Large intestine (tissue), 12 donors: ENCODE measurements around the gene PNCK. TPM values are rescaled to one million over a fixed set of nuclear protein-coding genes. Genes with fewer than 3 reads are reported as not detected.

ENCODE experiments used
- DNase-seq, 2 donors: peaks; one replicate each; pipeline versions ENCODE4 v3.0.0 to v3.0.0-alpha.2; 2013
- H3K27ac ChIP-seq: one replicate; pipeline ENCODE4 v1.5.1; 2013; ENCODE audit warnings: low read length
- H3K27me3 ChIP-seq: 2 replicates; pipeline ENCODE4 v1.6.1; 2013; ENCODE audit warnings: low read length; ENCODE audit not compliant: control insufficient read depth, insufficient read depth
- H3K36me3 ChIP-seq: 2 replicates; pipeline ENCODE4 v1.6.1; 2013; ENCODE audit warnings: low read length; ENCODE audit not compliant: control insufficient read depth, insufficient read depth
- H3K4me1 ChIP-seq: one replicate; pipeline ENCODE4 v1.6.1; 2013; ENCODE audit warnings: low read length; ENCODE audit not compliant: control insufficient read depth, insufficient read depth
- H3K4me3 ChIP-seq: one replicate; pipeline ENCODE4 v1.5.1; 2013; ENCODE audit warnings: low read length
- H3K9me3 ChIP-seq: one replicate; pipeline ENCODE4 v1.6.1; 2013; ENCODE audit warnings: mild to moderate bottlenecking, low read depth, low read length, moderate library complexity; ENCODE audit not compliant: control insufficient read depth
- WGBS: methylation state at CpG from one replicate; pipeline ENCODE4 v1.1.5; 2013; ENCODE audit warnings: low lambda C conversion rate; ENCODE audit not compliant: insufficient coverage; 5-methylcytosine and 5-hydroxymethylcytosine counted together
- long read RNA-seq, 11 donors: transcript quantifications; one replicate each; lab custom pipeline, GENCODE V29; 2026
- polyA plus RNA-seq: library from polyadenylated mRNA; unstranded; fragments of 120-200 nt; gene quantifications from one replicate; pipeline ENCODE4 v1.2.1, GENCODE V29; 2013

The PNCK gene
- polyA plus RNA-seq: 128 TPM
- long read RNA-seq, donor 1, transcript PNCK-201 (12 exons, 1,508 nt): major isoform, 8 of 8 reads
- long read RNA-seq, donor 1, partial matches to known transcripts: 0 of 8 reads
- long read RNA-seq, donor 1, other reads (novel, unspliced or antisense): 0 of 8 reads
- long read RNA-seq, donor 2, transcript PNCK-215 (12 exons, 1,585 nt): major isoform, 5 of 24 reads
- long read RNA-seq, donor 2, transcript PNCK-201 (12 exons, 1,508 nt): major isoform, 5 of 24 reads
- long read RNA-seq, donor 2, partial matches to known transcripts: 5 of 24 reads
- long read RNA-seq, donor 2, other reads (novel, unspliced or antisense): 9 of 24 reads
- long read RNA-seq, donor 3, transcript PNCK-201 (12 exons, 1,508 nt): major isoform, 5 of 44 reads
- long read RNA-seq, donor 3, partial matches to known transcripts: 36 of 44 reads
- long read RNA-seq, donor 3, other reads (novel, unspliced or antisense): 0 of 44 reads
- long read RNA-seq, donor 4, partial matches to known transcripts: 0 of 2 reads
- long read RNA-seq, donor 4, other reads (novel, unspliced or antisense): 0 of 2 reads
- long read RNA-seq, donor 5, transcript PNCK-201 (12 exons, 1,508 nt): major isoform, 6 of 47 reads
- long read RNA-seq, donor 5, partial matches to known transcripts: 40 of 47 reads
- long read RNA-seq, donor 5, other reads (novel, unspliced or antisense): 0 of 47 reads
- long read RNA-seq, donor 6, transcript PNCK-201 (12 exons, 1,508 nt): major isoform, 5 of 355 reads
- long read RNA-seq, donor 6, partial matches to known transcripts: 329 of 355 reads
- long read RNA-seq, donor 6, other reads (novel, unspliced or antisense): 13 of 355 reads
- long read RNA-seq, donor 7, partial matches to known transcripts: 0 of 1 reads
- long read RNA-seq, donor 7, other reads (novel, unspliced or antisense): 0 of 1 reads
- long read RNA-seq, donor 8, transcript PNCK-201 (12 exons, 1,508 nt): major isoform, 6 of 102 reads
- long read RNA-seq, donor 8, partial matches to known transcripts: 78 of 102 reads
- long read RNA-seq, donor 8, other reads (novel, unspliced or antisense): 15 of 102 reads
- long read RNA-seq, donor 9, partial matches to known transcripts: 30 of 36 reads
- long read RNA-seq, donor 9, other reads (novel, unspliced or antisense): 0 of 36 reads
- long read RNA-seq, donor 10, partial matches to known transcripts: 14 of 26 reads
- long read RNA-seq, donor 10, other reads (novel, unspliced or antisense): 7 of 26 reads
- long read RNA-seq, donor 11, partial matches to known transcripts: 0 of 18 reads
- long read RNA-seq, donor 11, other reads (novel, unspliced or antisense): 13 of 18 reads

GRCh38 chrX:153673428-153674218 is at the start of gene PNCK:
Gene PNCK, minus strand, starts transcription at chrX:153673813. Its CDS starts 737 bp downstream, at chrX:153673076.
- no peaks in the 10 kb centered on the region for H3K9me3 ChIP-seq
- H3K4me3 ChIP-seq: peak within 1 kb of the TSS; percentile 21
- peaks cover 5% of the 10 kb centered on the region for H3K27me3 ChIP-seq
- H3K36me3 ChIP-seq: no peaks in the 10 kb centered on the region
- peak within 1 kb of the TSS; percentile 45 for H3K27ac ChIP-seq
- no CpG with 5 or more reads among the region's 98 CpGs for WGBS
- peaks cover 19% of the 10 kb centered on the region for H3K4me1 ChIP-seq
- DNase-seq: no peak

GRCh38 chrX:153722704-153723350 is 49.2 kb upstream of the PNCK start:
- Histone ChIP-seq H3K27me3 (no peaks in the 10 kb centered on the region), H3K4me3 (peak overlapping the region; percentile 73), H3K27ac (peak overlapping the region; percentile 94), H3K36me3 (peaks cover 31% of the 10 kb centered on the region), H3K4me1 (peaks cover 32% of the 10 kb centered on the region), H3K9me3 (peaks cover 7% of the 10 kb centered on the region)
- WGBS: no CpG with 5 or more reads among the region's 12 CpGs
- DNase-seq: peak in 1 of 2 donors; percentile 51

GRCh38 chrX:153719701-153720100 is 46.1 kb upstream of the PNCK start:
- no peak overlapping the region for H3K27ac ChIP-seq
- no peaks in the 10 kb centered on the region for H3K9me3 ChIP-seq
- no peak overlapping the region for H3K4me3 ChIP-seq
- H3K4me1 ChIP-seq: peaks cover 9% of the 10 kb centered on the region
- no CpG with 5 or more reads among the region's 2 CpGs for WGBS
- H3K36me3 ChIP-seq: peaks cover 52% of the 10 kb centered on the region
- DNase-seq: no peak
- no peaks in the 10 kb centered on the region for H3K27me3 ChIP-seq

DNA sequence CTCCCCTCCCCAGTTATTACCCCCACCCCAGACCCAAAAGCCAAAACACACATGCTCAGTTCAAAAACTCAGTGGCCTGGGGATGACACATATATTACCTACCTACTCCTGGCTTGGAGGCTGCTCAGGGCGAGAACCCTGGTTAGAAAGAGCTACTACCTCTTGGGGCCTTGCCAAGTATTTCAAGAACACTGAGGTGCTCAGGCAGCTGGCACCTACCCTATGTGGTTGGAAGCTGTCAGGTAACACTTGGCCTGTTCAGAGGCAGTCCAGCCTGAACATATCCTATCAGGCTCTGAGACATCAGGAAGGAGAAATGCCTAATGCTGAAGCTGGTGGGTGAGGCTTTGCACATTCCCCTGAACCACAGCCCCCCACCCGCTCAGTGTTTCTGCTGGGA is 45.6 kb upstream of the PNCK start:
- Histone ChIP-seq H3K4me1 (peaks cover 9% of the 10 kb centered on the region), H3K9me3 (no peaks in the 10 kb centered on the region), H3K4me3 (no peak overlapping the region), H3K27ac (no peak overlapping the region), H3K27me3 (no peaks in the 10 kb centered on the region), H3K36me3 (peaks cover 56% of the 10 kb centered on the region)
- no peak for DNase-seq
- WGBS: no CpG with 5 or more reads among the region's 2 CpGs

DNA sequence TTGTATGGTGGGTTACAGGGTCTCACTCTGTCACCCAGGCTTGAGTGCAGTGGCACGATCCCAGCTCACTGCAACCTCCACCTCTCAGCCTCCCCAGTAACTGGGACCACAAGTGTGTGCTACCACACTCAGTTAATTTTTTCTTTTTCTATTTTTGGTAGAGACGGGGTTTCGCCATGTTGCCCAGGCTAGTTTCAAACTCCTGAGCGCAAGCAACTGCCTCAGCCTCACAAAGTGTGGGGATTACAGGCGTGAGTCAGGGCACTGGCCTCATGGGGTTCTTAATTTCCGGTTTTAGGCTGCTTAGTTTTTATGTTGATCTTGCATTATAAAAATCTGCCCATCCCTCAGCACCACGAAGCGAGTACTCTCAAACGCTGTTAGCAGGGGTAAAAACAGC is 43.8 kb upstream of the PNCK start:
- Histone ChIP-seq H3K36me3 (peaks cover 64% of the 10 kb centered on the region), H3K4me1 (peaks cover 5% of the 10 kb centered on the region), H3K9me3 (no peaks in the 10 kb centered on the region), H3K27ac (no peak overlapping the region), H3K4me3 (no peak overlapping the region), H3K27me3 (no peaks in the 10 kb centered on the region)
- no CpG with 5 or more reads among the region's 9 CpGs for WGBS
- DNase-seq: no peak

DNA sequence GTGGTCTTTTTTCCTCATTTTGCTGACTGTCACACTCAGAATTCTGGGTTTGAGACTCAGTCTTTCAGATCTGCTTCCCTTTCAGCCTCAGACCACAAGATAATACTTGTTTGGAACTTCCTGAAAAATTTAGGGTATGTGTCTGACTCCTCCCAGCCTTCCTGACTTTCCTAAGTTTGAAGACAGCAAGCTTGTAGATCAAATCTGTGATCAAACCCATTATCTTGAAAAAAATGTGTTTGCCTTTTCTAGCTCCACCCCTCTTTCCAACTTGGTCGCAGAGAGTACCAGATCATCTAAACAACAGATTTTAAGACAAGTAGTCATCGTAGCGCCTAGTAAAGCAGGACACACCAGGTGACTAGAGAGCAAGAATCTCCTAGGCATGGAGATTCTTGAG is 40.6 kb upstream of the PNCK start:
- Histone ChIP-seq H3K36me3 (peaks cover 59% of the 10 kb centered on the region), H3K4me1 (peaks cover 1% of the 10 kb centered on the region), H3K4me3 (no peak overlapping the region), H3K9me3 (no peaks in the 10 kb centered on the region), H3K27me3 (no peaks in the 10 kb centered on the region), H3K27ac (no peak overlapping the region)
- no CpG with 5 or more reads among the region's 3 CpGs for WGBS
- DNase-seq: no peak

- no CpG with 5 or more reads among the region's 27 CpGs for WGBS
- Histone ChIP-seq H3K27ac (no peak overlapping the region), H3K9me3 (no peaks in the 10 kb centered on the region), H3K4me3 (no peak overlapping the region), H3K36me3 (peaks cover 41% of the 10 kb centered on the region), H3K27me3 (no peaks in the 10 kb centered on the region), H3K4me1 (peaks cover 10% of the 10 kb centered on the region)
- no peak for DNase-seq
Measured at GRCh38 chrX:153709726-153710674, 36.4 kb upstream of the PNCK start.

- peaks cover 16% of the 10 kb centered on the region for H3K4me1 ChIP-seq
- H3K27me3 ChIP-seq: no peaks in the 10 kb centered on the region
- H3K27ac ChIP-seq: peak overlapping the region; percentile 76
- DNase-seq: peak; percentile 84 to 87
- WGBS: no CpG with 5 or more reads among the region's 13 CpGs
- H3K36me3 ChIP-seq: peaks cover 41% of the 10 kb centered on the region
- no peak overlapping the region for H3K4me3 ChIP-seq
- H3K9me3 ChIP-seq: no peaks in the 10 kb centered on the region
Measured at GRCh38 chrX:153708415-153708814, 34.8 kb upstream of the PNCK start.
